Neutrophil (primary cell): ENCODE results near the gene BANF1.
"Not testable (repeated sequence)": the region's sequence is repeated elsewhere in the genome, so short reads cannot be mapped to it uniquely, and the experiment has no call there.

Source experiments
- H3K27ac ChIP-seq: fragments of 200-600 bp; sonication (generic); 2 replicates; pipeline ENCODE4 v1.5.1; 2016; ENCODE audit warnings: mild to moderate bottlenecking, moderate library complexity
- H3K27me3 ChIP-seq: fragments of 200-600 bp; sonication (generic); 2 replicates; pipeline ENCODE4 v1.6.0; 2016; ENCODE audit warnings: mild to moderate bottlenecking
- H3K36me3 ChIP-seq: fragments of 200-600 bp; sonication (generic); 2 replicates; pipeline ENCODE4 v1.5.1; 2017
- H3K4me1 ChIP-seq, 2 experiments: fragments of 200-600 bp in 1 of 2; sonication (generic) in 1 of 2; 1 replicate in 1 of 2; 2 replicates in 1 of 2; pipeline versions ENCODE4 v1.5.1 to v1.6.1; 2013 to 2016; ENCODE audit warnings: low read depth in 1 of 2, low read length in 1 of 2, mild to moderate bottlenecking in 1 of 2, moderate library complexity in 1 of 2; ENCODE audit not compliant: control insufficient read depth in 1 of 2, insufficient read depth in 1 of 2
- H3K4me3 ChIP-seq, 2 experiments: fragments of 200-600 bp in 1 of 2; sonication (generic) in 1 of 2; 1 replicate in 1 of 2; 2 replicates in 1 of 2; pipeline ENCODE4 v1.5.1; 2013 to 2016; ENCODE audit warnings: low read depth in 1 of 2, low read length in 1 of 2, mild to moderate bottlenecking in 1 of 2, moderate library complexity in 1 of 2
- H3K9me3 ChIP-seq: fragments of 200-600 bp; sonication (generic); 2 replicates; pipeline ENCODE4 v1.5.1; 2016
- CTCF ChIP-seq: fragments of 200-600 bp; sonication (generic); IDR thresholded peaks from 2 replicates; pipeline ENCODE4 v1.5.1; 2016; ENCODE audit warnings: antibody characterized with exemption

BANF1 gene

GRCh38 chr11:66008468-66009101 is 6.3 kb downstream of the BANF1 start:
- no peak for TF ChIP-seq CTCF
- Histone ChIP-seq H3K27me3 (peaks cover 57% of the 10 kb centered on the region), H3K4me3 (no peak overlapping the region), H3K9me3 (no peaks in the 10 kb centered on the region), H3K27ac (no peak overlapping the region), H3K4me1 (peaks cover 0 to 9% of the 10 kb centered on the region in 2 experiments), H3K36me3 (no peaks in the 10 kb centered on the region)

DNA sequence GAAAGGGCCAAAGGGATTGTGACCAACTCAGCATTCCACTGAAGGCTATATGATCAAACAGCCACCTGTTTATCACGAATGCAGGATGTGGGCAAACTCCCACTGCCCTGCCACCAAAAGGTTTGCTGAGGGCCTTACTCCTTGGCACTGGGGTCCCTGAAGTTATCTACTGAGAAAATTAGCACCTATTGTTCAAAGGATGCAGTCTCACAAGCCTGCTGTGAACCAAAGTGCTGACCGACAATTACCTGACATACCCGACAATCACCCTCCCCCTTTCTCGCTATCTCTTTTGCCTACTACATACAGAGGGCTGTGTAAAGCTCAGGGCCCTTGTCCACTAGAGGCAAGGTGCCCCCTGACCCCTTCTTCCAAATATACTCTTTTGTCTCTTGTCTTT is 7.7 kb downstream of the BANF1 start:
- not testable (repeated sequence) for H3K9me3 ChIP-seq, H3K27ac ChIP-seq, H3K4me3 ChIP-seq, H3K36me3 ChIP-seq, H3K4me1 ChIP-seq
- H3K27me3 ChIP-seq, result peaks cover 62% of the 10 kb centered on the region

DNA sequence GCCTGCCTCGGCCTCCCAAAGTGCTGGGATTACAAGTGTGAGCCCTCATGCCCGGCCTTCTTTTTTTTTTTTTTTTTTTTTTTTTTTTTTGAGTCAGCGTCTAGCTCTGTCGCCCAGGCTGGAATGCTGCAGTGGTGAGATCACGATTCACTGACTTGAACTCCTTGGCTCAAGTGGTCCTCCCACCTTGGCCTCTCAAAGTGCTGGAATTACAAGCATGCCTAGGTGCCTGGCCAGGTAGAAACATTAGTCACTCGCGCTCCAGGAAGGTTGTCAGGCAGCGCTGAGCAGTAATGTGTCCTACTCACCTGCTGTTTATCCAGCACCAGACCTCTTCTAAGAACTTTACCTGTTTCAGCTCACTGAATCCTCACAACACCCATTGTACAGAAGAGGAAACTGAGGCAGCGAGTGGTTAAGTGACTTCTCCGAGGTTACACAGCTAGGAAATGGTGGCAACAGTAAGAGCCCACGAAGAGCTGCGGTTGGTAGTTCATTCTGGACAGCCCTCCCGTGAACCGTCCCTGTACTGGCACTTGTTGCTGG is 9.0 kb downstream of the BANF1 start:
- TF ChIP-seq CTCF, result no peak
- H3K27me3 ChIP-seq, result peaks cover 62% of the 10 kb centered on the region
- no peak overlapping the region for H3K27ac ChIP-seq
- H3K9me3 ChIP-seq, result no peaks in the 10 kb centered on the region
- H3K36me3 ChIP-seq, result no peaks in the 10 kb centered on the region
- H3K4me1 ChIP-seq, result peaks cover 0 to 9% of the 10 kb centered on the region in 2 experiments
- no peak overlapping the region for H3K4me3 ChIP-seq

- no peak within 1 kb of the TSS for H3K27ac ChIP-seq
- no peak within 1 kb of the TSS for H3K4me3 ChIP-seq
- no peak for TF ChIP-seq CTCF
- peaks cover 62% of the 10 kb centered on the region for H3K27me3 ChIP-seq
- H3K36me3 ChIP-seq, result no peaks in the 10 kb centered on the region
- H3K9me3 ChIP-seq, result no peaks in the 10 kb centered on the region
- H3K4me1 ChIP-seq, result peaks cover 0 to 9% of the 10 kb centered on the region in 2 experiments
Observed at GRCh38 chr11:66011785-66012303, 9.5 kb downstream of the BANF1 start, which contains the start of gene CST6. Gene CST6 (plus strand): TSS chr11:66012008. CDS start chr11:66012045, 37 bp downstream.

GRCh38 chr11:66012371-66012945 is 10.2 kb downstream of the BANF1 start:
- Histone ChIP-seq H3K27me3 (peaks cover 62% of the 10 kb centered on the region), H3K4me1 (peaks cover 0 to 9% of the 10 kb centered on the region in 2 experiments), H3K27ac (no peak overlapping the region), H3K36me3 (no peaks in the 10 kb centered on the region), H3K4me3 (no peak overlapping the region), H3K9me3 (no peaks in the 10 kb centered on the region)
- TF ChIP-seq CTCF, result no peak
